ENCODE measurements around the gene PLEKHA7. TPM values are rescaled to one million over a fixed set of nuclear protein-coding genes. Genes with fewer than 3 reads are reported as not detected.
A peak's percentile ranks its signal among the peaks of the same experiment; 100 is the strongest.

PLEKHA7 gene
- total RNA-seq, 2 donors from 2014 or later = 17.5 to 21.9 TPM

DNA sequence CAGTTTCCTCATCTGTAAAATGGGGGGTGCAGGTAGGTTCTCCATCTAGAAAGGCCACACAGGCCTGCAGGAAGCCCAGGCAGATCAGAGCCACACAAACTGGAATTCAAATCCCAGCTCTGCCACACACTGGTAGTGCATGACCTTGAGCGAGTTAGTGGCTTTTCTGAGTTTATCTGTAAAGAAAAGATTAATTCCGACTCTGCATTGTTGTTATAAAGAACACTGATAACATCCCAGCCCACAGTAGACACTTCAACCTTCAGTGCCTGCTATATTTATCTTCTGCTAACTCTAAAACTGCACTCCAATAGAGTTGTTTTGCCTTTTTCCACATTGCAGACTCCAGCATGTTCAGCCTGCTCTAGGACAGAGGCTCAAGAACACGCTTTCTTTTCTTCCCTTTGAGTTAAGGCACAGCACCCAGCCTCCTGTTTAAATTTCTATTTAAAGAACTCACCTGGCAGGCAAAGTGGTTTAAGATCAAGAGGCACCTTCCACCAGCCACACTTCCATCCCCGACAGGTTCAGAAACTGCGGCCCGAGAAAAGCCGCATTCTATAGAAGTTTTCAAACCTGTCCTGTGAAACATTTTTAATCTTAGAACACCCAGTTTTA is 133.9 kb downstream of the PLEKHA7 start:
- no peak overlapping the region for H3K27ac ChIP-seq (ENCODE audit: low read depth, low read length)
- Mint-ChIP-seq H3K36me3 (ENCODE audit: low read depth) (no peaks in the 10 kb centered on the region), H3K4me1 (peaks cover 81% of the 10 kb centered on the region), H3K27ac (no peak overlapping the region), H3K4me3 (no peak overlapping the region), H3K9me3 (no peaks in the 10 kb centered on the region), H3K27me3 (ENCODE audit: insufficient read depth) (no peaks in the 10 kb centered on the region)
- no peak for DNase-seq
- H3K9me3 ChIP-seq (ENCODE audit: control insufficient read depth, low read length) = no peaks in the 10 kb centered on the region
- TF ChIP-seq CTCF (conservative IDR thresholded peaks at IDR 0.05) = no peak
- peaks cover 48% of the 10 kb centered on the region for H3K4me1 ChIP-seq (ENCODE audit: control insufficient read depth, insufficient read depth, low read length)
- H3K9ac ChIP-seq (ENCODE audit: extremely low read depth, low read length, poor library complexity, severe bottlenecking) = no peak overlapping the region
- no peaks in the 10 kb centered on the region for H3K36me3 ChIP-seq (ENCODE audit: control insufficient read depth, insufficient read depth, low read length)
- no peaks in the 10 kb centered on the region for H3K27me3 ChIP-seq (ENCODE audit: control insufficient read depth, insufficient read depth, low read length, poor library complexity, severe bottlenecking)
- WGBS, 2 experiments (ENCODE audit: insufficient coverage in 1 of 2, insufficient read length in 1 of 2) = 82 to 84% methylated on average over 4 to 7 of the region's 7 CpGs
- H3K4me3 ChIP-seq (ENCODE audit: low read length) = no peak overlapping the region

DNA sequence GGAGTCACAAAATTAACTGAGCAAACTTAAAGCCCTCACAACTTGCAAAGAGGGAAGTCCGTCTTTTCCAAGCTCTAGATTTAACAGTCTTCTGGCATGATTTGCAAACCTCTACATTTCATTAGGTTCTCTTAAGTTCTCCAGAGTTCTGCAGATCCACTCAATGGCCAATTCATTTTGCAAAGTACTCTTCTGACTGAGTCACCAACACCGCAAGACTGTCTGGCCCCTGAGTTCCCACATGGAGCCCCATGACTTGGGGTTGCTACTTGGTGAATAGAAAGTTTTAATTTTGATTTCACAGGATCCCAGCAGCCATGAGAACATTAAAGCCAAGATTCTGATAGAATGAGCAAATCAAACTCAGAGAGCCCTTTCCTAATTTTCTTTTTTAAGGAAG is 134.5 kb downstream of the PLEKHA7 start:
- Histone ChIP-seq H3K9me3 (ENCODE audit: control insufficient read depth, low read length) (no peaks in the 10 kb centered on the region), H3K36me3 (ENCODE audit: control insufficient read depth, insufficient read depth, low read length) (no peaks in the 10 kb centered on the region), H3K4me1 (ENCODE audit: control insufficient read depth, insufficient read depth, low read length) (peaks cover 50% of the 10 kb centered on the region), H3K9ac (ENCODE audit: extremely low read depth, low read length, poor library complexity, severe bottlenecking) (no peak overlapping the region), H3K27me3 (ENCODE audit: control insufficient read depth, insufficient read depth, low read length, poor library complexity, severe bottlenecking) (no peaks in the 10 kb centered on the region), H3K4me3 (ENCODE audit: low read length) (no peak overlapping the region), H3K27ac (ENCODE audit: low read depth, low read length) (no peak overlapping the region)
- Mint-ChIP-seq H3K27ac (no peak overlapping the region), H3K4me3 (no peak overlapping the region), H3K36me3 (ENCODE audit: low read depth) (no peaks in the 10 kb centered on the region), H3K9me3 (no peaks in the 10 kb centered on the region), H3K4me1 (peaks cover 83% of the 10 kb centered on the region), H3K27me3 (ENCODE audit: insufficient read depth) (no peaks in the 10 kb centered on the region)
- 94 to 96% methylated on average over 2 of the region's 2 CpGs for WGBS, 2 experiments (ENCODE audit: insufficient coverage in 1 of 2, insufficient read length in 1 of 2)
- TF ChIP-seq CTCF (conservative IDR thresholded peaks at IDR 0.05) = no peak
- no peak for DNase-seq

- Histone ChIP-seq H3K27me3 (ENCODE audit: control insufficient read depth, insufficient read depth, low read length, poor library complexity, severe bottlenecking) (no peaks in the 10 kb centered on the region), H3K9me3 (ENCODE audit: control insufficient read depth, low read length) (no peaks in the 10 kb centered on the region), H3K36me3 (ENCODE audit: control insufficient read depth, insufficient read depth, low read length) (no peaks in the 10 kb centered on the region), H3K9ac (ENCODE audit: extremely low read depth, low read length, poor library complexity, severe bottlenecking) (no peak overlapping the region), H3K4me1 (ENCODE audit: control insufficient read depth, insufficient read depth, low read length) (peaks cover 49% of the 10 kb centered on the region), H3K4me3 (ENCODE audit: low read length) (no peak overlapping the region), H3K27ac (ENCODE audit: low read depth, low read length) (no peak overlapping the region)
- Mint-ChIP-seq H3K4me1 (peaks cover 69% of the 10 kb centered on the region), H3K4me3 (no peak overlapping the region), H3K36me3 (ENCODE audit: low read depth) (no peaks in the 10 kb centered on the region), H3K27ac (peak overlapping the region; percentile 5), H3K9me3 (no peaks in the 10 kb centered on the region), H3K27me3 (ENCODE audit: insufficient read depth) (no peaks in the 10 kb centered on the region)
- no peak for TF ChIP-seq CTCF (conservative IDR thresholded peaks at IDR 0.05)
- WGBS, 2 experiments (ENCODE audit: insufficient coverage in 1 of 2, insufficient read length in 1 of 2) = 82 to 85% methylated on average over 3 of the region's 3 CpGs
- DNase-seq = no peak
Measured at GRCh38 chr11:16876837-16877236, 137.4 kb downstream of the PLEKHA7 start.
